ENCODE data around the gene YIF1A.
"Not testable (repeated sequence)": the region's sequence is repeated elsewhere in the genome, so short reads cannot be mapped to it uniquely, and the experiment has no call there.

Gene YIF1A

GRCh38 chr11:66285250-66285947 lies 3.5 kb downstream of the YIF1A start:
- Mint-ChIP-seq H3K4me3 (no peak overlapping the region), H3K9me3 (no peaks in the 10 kb centered on the region), H3K27ac (no peak overlapping the region), H3K27me3 (peaks cover 12% of the 10 kb centered on the region), H3K4me1 (peaks cover 73% of the 10 kb centered on the region)
- ATAC-seq (no peak), DNase-seq (no peak)

GRCh38 chr11:66284526-66285078 lies 4.3 kb downstream of the YIF1A start:
- ATAC-seq, result no peak
- peak overlapping the region in 1 of 2 donors; percentile 36 for H3K27ac Mint-ChIP-seq
- H3K4me3 Mint-ChIP-seq, result no peak overlapping the region
- peaks cover 68% of the 10 kb centered on the region for H3K4me1 Mint-ChIP-seq
- H3K27me3 Mint-ChIP-seq, result peaks cover 14% of the 10 kb centered on the region
- H3K9me3 Mint-ChIP-seq, result no peaks in the 10 kb centered on the region
- DNase-seq, result no peak

DNA sequence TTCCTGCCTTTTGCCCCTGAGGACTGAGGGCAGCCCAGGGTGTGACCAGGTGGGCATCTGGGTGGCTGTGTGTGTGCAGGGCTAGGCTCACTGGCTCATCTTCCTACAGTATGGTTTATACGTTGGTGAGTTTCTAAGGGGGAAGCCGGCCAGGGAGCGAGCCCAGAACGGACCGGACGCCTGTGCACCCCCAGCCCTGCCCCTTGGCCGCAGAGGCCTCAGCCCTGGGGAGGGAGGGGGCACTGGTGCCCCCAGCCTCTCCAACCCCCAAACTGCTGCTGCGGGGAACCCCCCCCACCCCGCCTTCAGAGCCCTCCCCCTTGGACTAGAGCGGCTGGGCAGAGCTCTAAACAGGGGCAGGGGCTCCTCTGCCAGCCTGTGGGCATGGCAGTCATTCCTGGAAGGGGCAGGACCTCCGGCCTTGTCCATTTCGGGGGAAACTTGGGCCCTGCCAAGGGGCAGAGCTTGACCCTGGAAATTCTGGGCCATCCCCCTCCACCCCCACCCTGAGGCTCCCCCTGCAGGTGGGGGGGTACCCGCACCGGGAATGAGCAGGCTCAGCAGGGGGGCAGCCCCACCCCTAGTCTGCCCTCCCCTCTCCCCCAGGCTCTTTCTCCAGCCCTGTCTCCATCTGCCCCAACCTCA lies 5.4 kb downstream of the YIF1A start:
- no peak overlapping the region for H3K4me3 Mint-ChIP-seq
- H3K9me3 Mint-ChIP-seq, result no peaks in the 10 kb centered on the region
- DNase-seq, result no peak
- H3K27ac Mint-ChIP-seq, result peak overlapping the region in 1 of 2 donors; percentile 85
- H3K27me3 Mint-ChIP-seq, result peaks cover 21% of the 10 kb centered on the region
- no peak for ATAC-seq
- peaks cover 74% of the 10 kb centered on the region for H3K4me1 Mint-ChIP-seq

- Mint-ChIP-seq H3K27me3 (peaks cover 21% of the 10 kb centered on the region), H3K9me3 (no peaks in the 10 kb centered on the region), H3K4me1 (peaks cover 69% of the 10 kb centered on the region), H3K4me3 (peak overlapping the region in 1 of 2 donors; percentile 57), H3K27ac (peak overlapping the region in 1 of 2 donors; percentile 93)
- ATAC-seq (peak; percentile 90), DNase-seq (peak; percentile 98)
These were observed 6.2 kb downstream of the YIF1A start for GRCh38 chr11:66282468-66283455.

- peak overlapping the region in 1 of 2 donors; percentile 93 for H3K27ac Mint-ChIP-seq
- DNase-seq (no peak), ATAC-seq (peak; percentile 29)
- peak overlapping the region; percentile 17 to 57 for H3K4me3 Mint-ChIP-seq
- H3K27me3 Mint-ChIP-seq, result peaks cover 21% of the 10 kb centered on the region
- H3K9me3 Mint-ChIP-seq, result no peaks in the 10 kb centered on the region
- peaks cover 68% of the 10 kb centered on the region for H3K4me1 Mint-ChIP-seq
These were observed 7.0 kb downstream of the YIF1A start for GRCh38 chr11:66281776-66282467.

GRCh38 chr11:66281001-66281400 lies 7.9 kb downstream of the YIF1A start:
- no peak overlapping the region for H3K27ac Mint-ChIP-seq
- no peaks in the 10 kb centered on the region for H3K9me3 Mint-ChIP-seq
- peaks cover 66% of the 10 kb centered on the region for H3K4me1 Mint-ChIP-seq
- peak overlapping the region in 1 of 2 donors; percentile 2 for H3K4me3 Mint-ChIP-seq
- no peak for DNase-seq
- no peak for ATAC-seq
- peaks cover 21% of the 10 kb centered on the region for H3K27me3 Mint-ChIP-seq

- Mint-ChIP-seq H3K4me3 (no peak overlapping the region), H3K27ac (no peak overlapping the region), H3K9me3 (no peaks in the 10 kb centered on the region), H3K4me1 (peaks cover 60% of the 10 kb centered on the region), H3K27me3 (peaks cover 21% of the 10 kb centered on the region)
- no peak for ATAC-seq
- no peak for DNase-seq
These were observed 8.5 kb downstream of the YIF1A start for GRCh38 chr11:66280428-66280827.

DNA sequence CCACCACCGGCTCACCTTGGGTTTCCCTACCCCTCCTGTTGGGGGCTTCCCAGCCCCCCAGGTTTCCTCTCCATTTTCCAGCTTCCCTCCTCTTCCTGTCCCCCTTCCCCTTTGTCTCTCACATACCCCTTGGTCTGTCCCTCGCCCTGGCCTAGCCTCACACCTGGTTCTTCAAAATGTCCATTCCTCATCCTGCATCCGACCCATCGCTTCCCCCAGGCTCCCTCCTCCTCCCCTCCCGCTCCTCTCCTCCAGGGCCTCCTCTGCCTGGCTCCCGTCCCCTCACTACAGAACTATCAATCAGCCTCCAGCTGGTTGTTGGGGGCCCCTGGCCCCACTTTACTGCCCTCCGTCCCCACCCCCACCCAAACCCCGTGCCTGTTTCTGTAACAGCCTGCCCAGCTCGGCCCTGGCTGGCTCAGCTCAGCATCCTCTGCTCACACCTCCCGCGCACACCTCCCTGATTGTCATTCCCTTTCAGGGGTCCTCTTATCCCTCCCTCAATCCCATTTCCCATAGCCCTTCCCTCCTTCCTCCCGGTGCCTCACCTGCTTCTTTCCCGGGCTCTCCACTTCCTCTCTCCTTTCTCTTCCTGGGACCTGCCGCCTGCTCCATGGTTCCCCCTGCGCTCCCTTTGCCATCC lies 9.7 kb downstream of the YIF1A start:
- Mint-ChIP-seq H3K27ac (peak overlapping the region; percentile 5 to 49), H3K4me3 (peak overlapping the region; percentile 74 to 78)

GRCh38 chr11:66278363-66279091 lies 10.4 kb downstream of the YIF1A start:
- H3K4me3 Mint-ChIP-seq, result peak overlapping the region; percentile 74 to 78
- H3K27ac Mint-ChIP-seq, result peak overlapping the region in 1 of 2 donors; percentile 13
- H3K4me1 Mint-ChIP-seq, result peaks cover 49% of the 10 kb centered on the region
- DNase-seq (no peak), ATAC-seq (peak; percentile 3)
- no peaks in the 10 kb centered on the region for H3K9me3 Mint-ChIP-seq
- peaks cover 21% of the 10 kb centered on the region for H3K27me3 Mint-ChIP-seq

More for the DNA sequence above, 9.7 kb downstream of the YIF1A start:
- DNase-seq (no peak), ATAC-seq (no peak)
- Mint-ChIP-seq H3K27me3 (peaks cover 21% of the 10 kb centered on the region), H3K9me3 (no peaks in the 10 kb centered on the region), H3K4me1 (peaks cover 52% of the 10 kb centered on the region)

DNA sequence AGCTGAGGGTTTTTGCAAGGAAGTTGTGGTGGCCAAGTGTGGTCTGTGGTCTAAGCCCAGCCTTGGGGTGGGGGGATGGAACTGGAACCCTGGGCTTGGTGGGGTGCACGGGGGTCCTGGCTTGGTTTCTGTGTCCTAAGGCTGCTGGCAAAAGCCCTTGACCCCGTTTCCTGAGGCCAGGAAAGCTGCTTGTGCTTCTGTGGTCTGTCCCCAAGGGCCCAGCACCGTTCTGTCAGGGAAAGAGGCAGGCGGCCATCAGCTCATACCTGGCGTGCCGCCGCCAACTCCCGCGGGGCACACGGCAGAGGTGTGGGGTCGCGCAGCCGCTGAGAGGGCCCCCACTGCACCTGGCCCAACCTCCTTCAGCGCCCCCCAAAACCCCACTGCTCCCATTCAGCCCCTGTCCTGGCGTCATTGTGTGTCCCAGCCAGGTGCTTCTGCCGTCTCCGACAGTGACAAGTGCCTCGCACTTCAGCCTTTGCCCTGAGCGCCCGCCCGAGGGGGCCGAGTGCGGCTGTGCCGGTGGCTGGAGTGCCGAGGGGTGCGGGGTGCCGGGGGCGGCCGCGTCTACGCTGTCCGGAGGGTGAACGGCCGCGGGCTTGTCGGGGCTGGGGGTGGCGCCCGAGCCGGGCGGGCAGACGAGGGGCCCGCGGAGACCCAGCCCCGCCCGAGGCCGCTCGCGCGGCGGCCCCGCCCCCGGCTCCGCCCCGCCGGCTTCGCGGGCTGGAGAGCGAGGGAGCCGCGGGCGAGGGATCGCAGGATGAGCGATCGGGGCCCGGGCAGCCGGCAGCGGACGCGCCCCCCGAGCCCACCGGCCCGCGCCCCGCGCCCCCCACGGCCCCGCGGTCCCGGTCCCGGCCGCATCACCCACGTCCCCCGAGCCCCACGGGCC lies 11.2 kb downstream of the YIF1A start, which contains the start of gene CNIH2:
Gene CNIH2 (plus strand): TSS at position 705 of the 892 bp plus-strand sequence. CDS start 282 bp downstream, outside the sequence.
- ATAC-seq (peak; percentile 44), DNase-seq (no peak)
- H3K9me3 Mint-ChIP-seq, result no peaks in the 10 kb centered on the region
- peaks cover 21% of the 10 kb centered on the region for H3K27me3 Mint-ChIP-seq
- peaks cover 43% of the 10 kb centered on the region for H3K4me1 Mint-ChIP-seq
- H3K4me3 Mint-ChIP-seq, result peak within 1 kb of the TSS; percentile 74 to 78
- H3K27ac Mint-ChIP-seq, result peak within 1 kb of the TSS; percentile 8 to 13

DNA sequence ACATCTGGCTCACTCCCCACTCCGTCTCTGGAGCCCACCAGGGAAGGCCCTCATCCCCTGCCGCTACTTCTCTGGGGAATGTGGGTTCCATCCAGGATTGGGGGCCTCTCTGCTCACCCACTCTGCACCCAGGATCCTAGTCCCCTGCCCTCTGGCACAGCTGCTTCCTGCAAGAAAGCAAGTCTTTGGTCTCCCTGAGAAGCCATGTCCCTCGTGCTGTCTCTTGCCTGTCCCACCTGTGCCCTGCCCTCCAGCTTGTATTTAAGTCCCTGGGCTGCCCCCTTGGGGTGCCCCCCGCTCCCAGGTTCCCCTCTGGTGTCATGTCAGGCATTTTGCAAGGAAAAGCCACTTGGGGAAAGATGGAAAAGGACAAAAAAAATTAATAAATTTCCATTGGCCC lies 11.9 kb downstream of the YIF1A start:
- DNase-seq, H3K9me3 Mint-ChIP-seq, ATAC-seq: not testable (repeated sequence)
- peak overlapping the region in 1 of 2 donors; percentile 8 for H3K27ac Mint-ChIP-seq
- peaks cover 43% of the 10 kb centered on the region for H3K4me1 Mint-ChIP-seq
- H3K27me3 Mint-ChIP-seq, result peaks cover 21% of the 10 kb centered on the region
- H3K4me3 Mint-ChIP-seq, result peak overlapping the region in 1 of 2 donors; percentile 27

DNA sequence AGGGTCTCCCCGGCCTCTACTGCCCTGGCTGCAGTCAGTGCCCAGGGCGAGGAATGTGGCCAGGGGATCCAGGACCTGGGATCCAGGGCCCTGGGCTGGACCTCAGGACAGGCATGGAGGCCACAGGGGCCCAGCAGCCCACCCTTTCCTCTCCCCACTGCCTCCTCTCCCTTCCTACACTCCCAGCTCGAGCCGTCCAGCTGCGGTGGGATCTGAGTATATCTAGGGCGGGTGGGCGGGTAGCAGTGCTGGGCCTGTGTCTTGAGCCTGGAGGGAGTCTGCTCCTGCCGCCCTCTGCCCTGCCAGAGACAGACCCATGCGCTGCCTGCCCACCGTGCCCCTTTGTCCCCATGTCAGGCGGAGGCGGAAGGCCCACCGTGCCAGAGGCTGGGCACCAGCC lies 12.3 kb downstream of the YIF1A start:
- peaks cover 43% of the 10 kb centered on the region for H3K4me1 Mint-ChIP-seq
- DNase-seq, H3K27ac Mint-ChIP-seq, H3K9me3 Mint-ChIP-seq, H3K4me3 Mint-ChIP-seq: not testable (repeated sequence)
- peak; percentile 5 for ATAC-seq
- peaks cover 21% of the 10 kb centered on the region for H3K27me3 Mint-ChIP-seq

Data from stimulated activated naive CD8-positive, alpha-beta T cell treated with anti-CD3 and anti-CD28 coated beads, Interleukin-15, amount 100 ng/mL, for 72 hours (primary cell).